ENCODE results near the gene ELMO3.

ELMO3 gene

DNA sequence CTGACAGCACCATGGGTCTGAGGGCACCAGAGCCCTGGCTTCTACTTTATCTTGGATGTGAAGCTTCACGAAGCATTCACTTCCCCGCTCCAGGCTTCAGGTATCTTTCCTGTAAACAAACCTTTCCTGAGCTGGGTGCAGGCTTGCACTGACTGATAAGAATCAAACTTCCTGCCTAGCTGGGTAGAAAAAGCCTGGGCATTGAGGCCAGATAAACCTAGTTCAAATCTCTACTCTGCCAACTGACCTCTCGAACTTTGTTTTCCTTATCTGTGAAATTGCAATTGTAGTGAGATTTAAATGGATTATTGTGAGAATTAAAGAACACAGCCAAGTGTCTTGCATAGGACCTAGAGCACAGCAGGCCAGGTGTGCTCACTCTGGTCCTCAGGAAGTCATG lies 25.1 kb downstream of the ELMO3 start:
- no peak for DNase-seq (ENCODE audit: low spot score)

DNA sequence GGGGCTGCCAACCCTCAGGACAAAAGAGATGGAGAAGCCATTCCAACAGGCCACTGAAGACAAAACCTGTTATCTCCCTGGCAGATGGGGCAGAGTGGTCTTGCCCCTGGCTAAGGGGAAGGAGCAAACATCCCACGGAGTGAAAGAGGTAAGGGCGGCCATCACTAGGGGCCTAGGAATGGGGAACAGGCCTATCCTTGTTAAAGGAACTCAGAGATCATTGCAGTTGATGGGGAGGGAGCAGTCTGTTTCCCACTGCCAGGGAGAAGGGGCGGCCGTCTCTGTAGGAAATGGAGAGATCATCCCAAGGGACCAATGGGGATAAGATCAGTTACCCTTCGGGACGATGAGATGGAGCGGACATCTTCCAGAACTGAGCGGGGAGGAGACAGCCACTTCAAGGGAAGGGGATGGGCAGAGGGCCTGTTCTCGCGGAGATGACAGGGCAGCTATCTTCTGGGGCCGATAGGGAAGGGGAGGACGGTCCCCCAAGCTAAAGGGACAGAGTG lies 27.4 kb downstream of the ELMO3 start:
- DNase-seq (ENCODE audit: low spot score): no peak

DNA sequence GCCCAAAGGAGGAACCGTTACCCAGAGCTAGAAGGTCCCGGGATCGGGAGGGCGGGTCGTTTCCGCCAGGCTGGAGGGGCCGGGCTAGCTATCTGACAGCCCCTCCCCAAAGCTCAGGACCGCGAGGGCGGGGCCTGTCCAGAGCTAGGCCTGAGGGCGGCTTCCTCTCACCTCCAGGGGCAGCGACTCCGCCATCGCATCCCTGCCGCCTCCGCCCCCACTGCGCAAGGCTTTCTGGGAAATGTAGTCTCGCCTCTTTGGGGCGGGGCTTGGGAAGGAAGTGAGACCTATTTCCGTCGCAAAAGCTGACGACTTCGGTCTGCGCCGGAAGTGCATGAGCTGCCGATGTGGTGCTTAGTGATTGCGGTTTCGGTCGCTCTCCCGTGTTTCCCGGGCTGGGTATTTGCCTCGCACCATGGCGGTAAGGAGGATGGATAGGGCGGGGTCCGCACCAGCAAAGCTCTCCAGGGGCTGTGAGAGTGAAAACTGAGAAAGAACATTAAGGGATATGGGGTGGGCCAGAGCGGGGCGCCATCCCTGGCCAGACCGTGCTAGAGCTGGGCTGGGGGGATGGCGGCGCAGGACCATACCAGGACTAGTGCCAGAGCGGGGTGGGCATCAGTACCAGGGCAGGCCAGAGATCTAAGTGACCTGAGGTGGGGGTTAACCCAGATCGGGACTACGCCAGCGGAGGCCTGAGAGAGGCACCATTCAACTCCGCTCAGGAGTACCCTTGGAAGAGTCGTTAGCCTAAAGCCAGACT lies 28.1 kb downstream of the ELMO3 start, which contains the start of gene TMEM208:
Gene TMEM208 (plus strand): TSS at position 327 of the 763 bp plus-strand sequence. CDS start 89 bp downstream, at position 416.
- DNase-seq (ENCODE audit: low spot score): peak; percentile 99

DNA sequence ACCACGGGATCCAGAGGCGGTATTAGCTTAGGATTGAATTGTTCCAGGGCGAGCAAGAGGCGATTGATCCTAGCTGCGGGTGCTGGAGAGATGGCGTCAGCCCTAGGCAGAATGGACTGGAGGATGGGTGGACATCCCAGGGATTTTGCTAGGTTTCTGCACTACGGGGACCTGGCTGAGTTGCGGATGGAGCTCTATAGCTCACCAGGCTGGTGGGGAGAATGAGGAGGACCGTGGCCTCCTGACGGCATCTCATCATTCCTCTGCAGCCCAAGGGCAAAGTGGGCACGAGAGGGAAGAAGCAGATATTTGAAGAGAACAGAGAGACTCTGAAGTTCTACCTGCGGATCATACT lies 28.6 kb downstream of the ELMO3 start:
- no peak for DNase-seq (ENCODE audit: low spot score)

DNA sequence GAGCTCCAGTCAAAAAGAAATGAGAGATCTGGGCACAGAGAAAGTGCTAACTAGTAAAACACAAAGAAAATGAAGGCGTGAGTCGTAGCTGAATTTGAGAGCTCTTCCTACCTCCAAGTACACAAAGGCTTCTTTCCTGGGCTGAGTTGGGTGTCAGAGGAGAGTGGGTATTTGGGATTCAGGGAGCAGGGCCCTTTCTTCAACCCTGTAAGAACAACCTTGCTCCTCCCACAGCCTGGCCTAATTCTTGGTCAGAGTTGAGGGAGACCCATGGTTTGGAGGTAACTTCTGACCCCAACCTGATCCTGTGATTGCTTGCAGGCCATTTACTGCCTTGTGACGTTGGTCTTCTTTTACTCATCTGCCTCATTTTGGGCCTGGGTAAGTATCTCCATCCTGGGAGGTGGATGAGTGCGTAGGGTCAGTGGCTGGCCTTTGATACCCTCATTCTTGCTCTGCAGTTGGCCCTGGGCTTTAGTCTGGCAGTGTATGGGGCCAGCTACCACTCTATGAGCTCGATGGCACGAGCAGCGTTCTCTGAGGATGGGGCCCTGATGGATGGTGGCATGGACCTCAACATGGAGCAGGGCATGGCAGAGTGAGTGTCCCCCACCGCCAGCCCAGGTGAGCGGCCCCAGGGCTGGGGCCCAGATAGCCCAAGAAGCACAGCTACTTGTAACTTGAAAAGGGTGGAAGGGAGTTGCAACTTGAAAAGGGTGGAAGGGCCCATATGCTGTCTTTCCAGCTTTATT lies 29.3 kb downstream of the ELMO3 start:
- no peak for DNase-seq (ENCODE audit: low spot score)

DNA sequence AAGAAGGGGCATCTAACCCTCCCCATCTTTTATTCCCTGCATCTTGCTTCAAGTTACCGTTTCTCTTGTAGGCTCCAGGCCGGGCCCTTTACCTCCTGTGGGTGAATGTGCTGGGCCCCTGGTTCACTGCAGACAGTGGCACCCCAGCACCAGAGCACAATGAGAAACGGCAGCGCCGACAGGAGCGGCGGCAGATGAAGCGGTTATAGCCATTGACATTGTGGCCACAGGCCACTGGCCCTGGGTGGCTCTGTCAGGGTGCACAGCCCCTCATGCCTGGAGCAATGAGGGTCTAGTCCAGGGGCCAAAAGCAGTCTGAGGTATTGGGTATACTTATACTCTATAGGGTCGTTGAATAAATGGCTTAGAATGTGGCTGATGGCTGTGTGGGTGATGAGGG lies 30.0 kb downstream of the ELMO3 start:
- no peak for DNase-seq (ENCODE audit: low spot score)

DNA sequence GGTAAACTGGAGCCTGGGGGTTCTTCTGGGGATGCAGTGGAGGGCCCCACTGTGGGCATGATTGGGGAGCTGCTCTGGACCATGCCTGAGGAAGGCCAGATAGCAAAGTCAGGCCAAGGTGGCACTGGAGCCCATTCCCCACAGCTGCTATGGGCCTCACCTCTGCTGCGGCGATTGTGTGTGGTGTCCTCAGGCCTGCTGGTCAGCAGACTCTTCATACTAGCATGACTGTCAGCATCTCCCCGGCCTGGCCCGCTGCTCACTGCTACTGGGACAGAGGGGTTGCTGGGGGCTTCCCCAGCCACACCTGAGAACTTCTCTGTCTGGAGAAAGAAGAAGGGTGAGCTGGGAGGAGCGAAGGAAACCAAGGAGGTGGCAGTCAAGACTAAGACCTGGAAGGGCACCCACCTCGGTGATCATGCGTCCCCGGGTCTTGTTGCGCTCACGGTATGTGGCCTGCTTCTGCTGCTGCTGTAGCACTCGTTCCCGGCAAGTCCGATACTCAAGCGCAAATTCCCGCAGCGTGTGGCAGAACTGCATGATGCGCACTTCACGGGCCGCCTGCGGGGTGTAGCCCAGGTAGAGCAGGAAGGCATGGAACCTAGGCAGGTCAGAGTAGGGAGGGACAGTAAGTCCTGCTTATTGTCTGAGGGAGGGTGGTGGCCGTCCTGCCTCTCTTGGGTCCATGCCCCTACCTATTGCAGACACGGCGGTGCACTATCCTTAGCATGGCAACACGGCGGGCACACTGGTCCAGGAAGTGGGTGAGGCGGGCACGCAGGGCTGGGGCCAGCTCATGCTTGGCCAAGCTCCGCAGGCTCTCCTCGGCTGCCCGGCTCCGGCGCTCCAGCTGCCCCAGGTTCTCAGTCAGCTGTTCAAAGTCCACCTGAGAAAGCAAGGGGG lies 31.2 kb downstream of the ELMO3 start:
- no peak for DNase-seq (ENCODE audit: low spot score)

DNA sequence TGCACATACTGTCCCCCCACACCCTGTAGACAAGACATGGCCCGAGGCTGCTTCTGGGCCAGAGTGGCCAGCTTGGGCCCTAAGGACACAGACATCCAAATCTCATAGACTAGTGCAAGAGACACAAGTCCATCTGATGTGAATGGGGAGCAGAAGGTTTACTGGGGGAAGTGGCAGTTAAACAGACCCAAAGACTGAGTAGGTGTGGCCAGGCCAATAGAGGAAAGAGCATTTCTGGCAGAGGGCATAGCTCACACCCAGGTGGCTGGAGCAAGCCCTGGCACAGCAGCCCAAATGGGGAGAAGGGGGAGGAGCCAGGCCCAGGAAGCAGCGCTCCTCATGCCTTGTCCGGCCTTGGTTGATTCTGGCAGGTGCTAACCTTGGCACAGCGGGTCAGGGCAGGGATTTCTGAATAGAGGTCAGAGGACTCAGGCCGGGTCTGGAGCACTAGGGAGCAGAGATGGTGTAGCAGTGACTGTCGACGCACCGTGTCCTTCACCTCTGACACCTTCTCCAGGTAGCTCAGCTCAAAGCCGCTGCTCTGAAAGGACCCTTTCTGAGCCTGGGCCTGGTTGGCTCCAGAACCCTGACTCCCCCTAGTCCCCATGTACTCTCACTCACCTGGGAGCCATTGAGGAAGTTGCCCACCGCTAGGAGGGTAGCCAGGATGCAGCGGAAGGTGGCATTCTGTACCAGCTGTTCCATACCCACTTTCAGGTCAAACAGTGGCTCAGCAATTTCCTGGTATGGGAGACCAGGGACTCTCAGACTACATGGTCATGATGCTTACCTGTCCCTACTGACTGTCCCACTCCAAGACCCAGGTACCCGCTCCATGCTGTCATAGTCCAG lies 32.1 kb downstream of the ELMO3 start:
- DNase-seq (ENCODE audit: low spot score): no peak

DNA sequence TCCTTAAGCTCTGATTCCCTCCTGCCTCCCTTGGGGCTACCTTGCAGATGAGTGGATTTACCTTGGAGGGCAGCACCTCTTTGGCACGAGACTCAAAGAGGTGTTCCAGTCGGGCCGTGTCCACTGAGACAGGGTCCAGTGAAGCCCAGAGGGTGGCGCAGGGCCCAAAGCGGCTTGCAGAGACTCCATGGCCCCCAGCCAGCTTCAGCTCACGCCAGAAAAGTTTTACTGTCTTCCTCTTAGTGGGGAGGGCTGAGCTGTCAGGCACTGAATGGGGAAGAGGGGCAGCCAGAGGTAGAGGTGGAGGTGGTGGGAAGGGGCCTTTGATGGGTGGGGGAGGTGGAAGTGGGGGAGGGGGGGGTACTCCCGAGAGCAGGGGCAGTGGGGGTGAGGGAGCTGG lies 34.7 kb downstream of the ELMO3 start:
- no peak for DNase-seq (ENCODE audit: low spot score)

DNA sequence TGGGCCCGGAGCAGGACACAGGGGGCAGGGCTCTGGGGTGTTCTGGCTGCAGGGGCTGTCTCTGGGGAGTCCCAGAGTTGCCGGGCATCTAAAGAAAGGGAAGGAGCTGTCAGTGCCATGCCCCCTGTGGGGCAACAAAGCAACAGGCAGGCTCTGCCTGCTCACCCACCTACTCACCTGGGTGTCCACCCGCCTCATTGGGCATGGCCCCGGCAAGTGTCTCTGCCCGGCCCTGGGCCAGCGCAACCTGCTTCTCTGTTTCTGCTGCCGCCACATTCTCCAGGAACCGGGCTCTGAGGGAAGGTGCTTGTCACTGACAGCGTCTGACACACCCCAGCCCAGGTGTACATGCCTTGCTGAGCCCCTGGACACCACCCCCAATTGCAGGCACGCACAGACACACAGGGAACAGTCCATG lies 35.3 kb downstream of the ELMO3 start:
- DNase-seq (ENCODE audit: low spot score): no peak

DNA sequence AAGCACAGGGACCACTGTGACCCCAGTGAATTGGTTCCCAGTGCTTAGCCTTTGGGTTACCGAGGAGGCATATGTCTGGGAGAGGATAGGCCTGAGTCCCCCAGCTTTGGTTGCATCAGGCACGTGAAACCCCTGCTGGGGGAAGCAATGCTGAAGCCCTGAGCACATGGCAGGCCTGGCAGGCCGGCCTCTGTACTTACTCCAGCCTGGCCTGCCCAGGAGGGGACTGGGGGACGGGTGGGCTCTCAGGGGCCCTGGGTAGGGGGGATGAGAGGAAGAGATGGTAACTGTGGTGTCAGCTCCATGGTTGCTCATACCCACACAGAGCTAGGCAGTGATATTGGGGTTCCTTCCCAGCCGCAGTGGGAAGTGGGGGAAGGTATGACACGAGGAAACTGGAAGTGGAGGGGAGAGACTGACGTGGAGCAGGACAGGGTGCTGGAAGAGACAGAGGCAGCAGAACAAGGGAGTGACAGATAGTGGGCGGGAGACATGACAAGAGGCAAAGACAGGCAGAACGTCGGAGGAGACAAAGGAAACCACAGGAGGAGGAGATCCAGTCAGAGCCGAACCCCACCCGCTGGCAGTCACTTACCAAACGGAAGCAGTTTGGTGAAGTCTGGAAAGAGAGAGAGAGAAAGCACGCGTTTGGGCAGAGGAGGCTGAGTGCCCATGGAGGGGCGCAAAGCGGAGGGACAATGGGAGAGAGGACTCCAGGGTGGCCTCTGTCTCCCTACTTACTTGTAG lies 37.1 kb downstream of the ELMO3 start:
- DNase-seq (ENCODE audit: low spot score): peak; percentile 20

DNA sequence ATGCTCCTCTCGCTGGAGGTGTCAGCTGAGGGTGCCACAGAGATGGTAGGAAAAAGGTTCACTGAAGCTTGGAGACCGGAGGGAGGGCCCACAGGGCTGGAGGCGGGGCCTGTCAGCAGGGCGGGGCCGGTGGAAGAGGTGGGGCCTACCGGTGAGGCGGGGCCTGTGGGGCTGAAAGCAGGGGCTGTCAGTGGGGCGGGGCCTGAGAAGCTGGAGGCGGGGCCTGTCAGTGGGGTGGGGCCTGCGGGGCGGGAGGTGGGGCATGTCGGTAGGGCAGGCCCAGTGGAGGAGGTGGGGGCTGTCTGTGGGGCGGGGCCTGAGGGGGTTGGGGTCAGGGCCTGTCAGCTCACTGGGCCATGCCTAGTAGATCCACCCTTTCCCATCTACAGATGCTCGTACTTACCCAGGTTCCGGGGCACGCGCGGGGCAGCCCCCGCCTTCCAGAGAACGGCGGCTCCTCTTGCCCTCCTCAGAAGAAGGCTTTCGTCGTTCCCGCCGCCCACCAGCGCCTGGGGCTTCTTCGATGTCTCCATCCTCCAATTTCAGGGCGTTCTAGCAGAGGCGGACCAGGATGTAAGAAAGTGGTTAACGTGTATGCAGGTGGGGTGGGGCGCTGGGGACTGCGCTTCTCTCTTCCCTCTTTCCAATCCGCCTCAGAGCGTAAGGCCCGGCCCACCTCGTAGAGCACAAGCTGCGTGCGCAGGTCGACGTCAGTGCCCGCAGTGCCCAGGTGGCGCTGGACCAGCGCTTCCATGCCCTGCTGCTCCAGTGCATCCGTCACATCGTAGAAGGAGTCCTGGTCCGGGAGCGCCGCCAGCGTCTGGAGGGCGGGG lies 37.8 kb downstream of the ELMO3 start:
- DNase-seq (ENCODE audit: low spot score): peak; percentile 81

DNA sequence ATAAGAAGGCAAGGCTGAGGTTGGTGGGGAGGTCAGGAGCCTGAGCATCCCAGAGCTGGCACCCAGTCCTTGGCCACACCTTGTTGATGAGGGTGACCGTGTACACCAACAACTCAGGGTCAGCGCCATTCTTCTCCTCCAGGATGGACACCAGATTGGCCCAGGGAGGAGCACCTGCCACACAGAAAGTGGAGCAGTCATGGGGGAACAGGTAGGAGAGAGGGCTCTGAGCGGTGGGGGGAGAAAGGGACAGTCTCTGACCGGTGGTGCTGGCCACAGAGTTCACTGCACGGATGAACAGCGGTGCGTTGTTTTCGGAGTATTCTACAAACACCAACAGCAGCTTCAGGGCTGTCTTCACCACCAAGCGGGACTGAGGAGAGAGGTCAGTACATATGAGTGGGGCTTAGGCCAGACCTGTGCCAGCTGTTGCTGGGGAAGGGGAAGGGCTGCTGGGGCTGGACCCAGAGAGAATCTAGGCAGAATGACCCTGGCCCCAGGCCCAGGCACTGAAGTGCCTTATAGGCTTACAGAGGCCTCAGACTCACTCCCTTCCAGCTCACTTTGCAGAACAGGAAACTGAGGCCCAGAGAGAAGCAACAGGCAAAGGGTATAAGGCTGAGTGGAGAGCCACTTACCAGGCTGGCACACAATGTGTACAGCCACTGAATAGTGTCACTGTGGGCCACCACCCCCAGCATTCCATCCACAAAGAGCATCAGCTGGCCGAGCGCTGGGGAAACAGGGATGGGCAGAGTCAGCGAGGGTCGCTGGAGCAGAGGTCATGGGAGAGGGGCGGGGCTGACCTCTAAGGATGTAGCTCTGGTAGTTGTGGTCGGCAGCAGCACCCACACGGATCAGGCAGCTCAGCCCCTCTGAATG lies 38.7 kb downstream of the ELMO3 start:
- no peak for DNase-seq (ENCODE audit: low spot score)

DNA sequence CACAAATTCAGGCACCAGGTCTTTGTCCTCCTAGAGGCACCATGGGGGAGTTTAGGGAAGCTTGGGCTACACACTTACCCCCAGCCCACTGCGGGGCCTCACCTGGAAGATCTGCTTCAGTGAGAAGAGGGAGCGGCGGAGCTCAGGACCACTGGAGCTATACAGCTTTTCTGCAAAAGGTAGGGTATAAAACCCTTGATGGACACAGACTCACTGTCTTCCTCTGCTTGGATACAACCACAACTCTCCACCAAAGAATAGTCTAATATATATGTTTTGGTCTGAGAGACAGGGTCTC lies 39.3 kb downstream of the ELMO3 start:
- no peak for DNase-seq (ENCODE audit: low spot score)

DNA sequence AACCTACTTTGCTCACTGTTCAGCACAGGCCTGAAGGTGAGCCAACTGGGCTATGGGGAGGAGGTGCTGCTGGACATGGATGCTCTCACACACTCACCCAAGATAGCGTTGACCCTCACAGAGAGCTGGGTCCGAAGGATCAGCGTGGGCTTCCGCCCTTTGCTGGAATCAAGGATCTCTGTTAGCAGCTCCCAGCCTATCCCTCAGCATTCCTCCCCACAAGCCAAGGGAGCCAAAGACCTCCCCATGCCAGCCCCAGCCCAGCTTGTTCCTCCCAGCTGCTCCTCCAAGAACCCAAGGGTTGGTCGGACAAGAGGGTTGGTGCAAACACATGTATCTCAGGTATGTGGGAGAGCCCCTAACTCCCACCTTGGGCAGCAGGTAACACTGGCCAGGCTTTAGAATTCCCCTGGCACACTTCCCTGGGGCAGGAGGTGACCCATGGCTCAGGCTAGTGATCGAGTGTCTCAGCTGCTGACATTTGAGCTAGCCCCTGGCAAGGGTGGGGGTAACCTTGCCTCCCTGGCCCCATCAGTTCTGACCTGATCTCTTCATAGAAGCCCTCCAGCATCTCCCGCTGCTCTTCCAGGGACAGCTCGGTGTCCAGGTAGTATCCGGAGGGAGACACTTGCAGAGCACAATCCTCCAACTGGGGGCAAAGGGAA lies 40.0 kb downstream of the ELMO3 start:
- DNase-seq (ENCODE audit: low spot score): no peak

DNA sequence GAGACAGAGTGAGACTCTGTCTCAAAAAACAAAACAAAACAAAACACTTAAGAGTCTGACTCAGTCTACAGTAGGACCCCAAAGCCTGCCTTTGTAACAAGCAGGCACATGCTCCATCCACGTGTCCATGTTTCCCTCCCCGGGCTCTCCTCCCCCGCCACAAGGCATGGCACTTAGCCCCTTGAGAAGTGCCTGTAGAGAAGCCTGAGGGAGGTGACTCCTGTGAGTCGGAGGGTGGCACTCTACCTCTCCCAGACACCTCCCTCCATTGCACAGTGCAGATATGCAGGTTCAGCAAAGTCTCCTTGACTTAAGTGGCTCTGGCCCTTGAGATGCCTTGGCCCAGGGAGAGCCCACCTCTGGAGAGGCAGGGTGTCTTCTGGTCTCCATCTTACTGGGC lies 41.6 kb downstream of the ELMO3 start:
- DNase-seq (ENCODE audit: low spot score): peak; percentile 40

DNA sequence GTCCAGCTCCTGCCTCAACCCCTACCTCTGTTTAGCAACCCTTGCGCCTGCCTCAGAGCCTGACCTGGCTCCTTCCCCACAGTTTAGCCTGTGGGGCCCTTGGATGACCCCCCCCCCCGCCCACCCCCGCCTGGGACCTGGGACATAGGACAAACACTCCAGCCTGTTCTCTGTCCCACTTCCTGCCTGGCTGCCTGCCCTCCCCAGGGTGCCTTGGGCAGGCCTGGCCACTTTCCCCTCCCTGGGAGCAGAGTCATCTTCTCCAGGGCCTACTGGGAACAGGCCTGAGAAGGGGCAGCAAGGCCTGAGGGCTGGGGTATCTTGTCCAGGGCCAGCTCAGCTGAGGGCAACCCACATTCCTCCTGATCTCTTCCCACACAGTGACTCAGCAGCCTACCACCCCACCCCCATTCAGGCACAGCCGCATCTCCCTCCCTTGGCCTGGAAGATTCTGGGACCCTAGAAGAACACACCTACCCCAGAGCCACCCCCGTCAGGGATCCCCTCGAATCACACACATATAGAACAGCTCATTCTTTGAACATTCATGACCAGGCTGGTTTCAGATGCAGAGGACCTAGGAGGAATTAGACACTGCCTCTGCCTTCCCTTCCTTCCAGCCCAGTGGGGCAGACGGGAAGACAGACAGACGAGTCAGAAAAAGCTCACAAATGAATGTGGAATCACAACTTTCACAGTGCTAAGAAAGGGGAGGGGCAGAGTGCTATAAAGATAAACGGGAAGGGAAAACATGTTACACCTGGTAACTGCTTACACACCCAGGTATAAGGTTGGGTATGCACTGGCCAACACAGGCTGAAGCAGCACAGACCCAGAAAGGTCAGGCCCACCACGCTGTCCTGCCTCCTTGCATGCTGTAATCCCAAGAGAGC lies 42.3 kb downstream of the ELMO3 start:
- no peak for DNase-seq (ENCODE audit: low spot score)

Data from hematopoietic multipotent progenitor cell treated with erythropoietin and hydrocortisone succinate and interleukin-3 and kit ligand, for 15 days (in vitro differentiated cells).